MCF 10A (cell line): ENCODE data around the gene TCF7L2. TPM values are rescaled to one million over a fixed set of nuclear protein-coding genes. Genes with fewer than 3 reads are reported as not detected.

Source experiments
- BruUV-seq: library from RNA; stranded (reverse); fragments of 400-500 nt; replicated peaks from 2 replicates; lab custom pipeline; 2021; lab: Mats Ljungman, UMichigan
- CTCF ChIA-PET: fragments of 300-600 bp; sonication (Branson Sonifier 250); formaldehyde crosslinking; extraction: SDS; loops from one replicate; lab custom pipeline; 2021; ENCODE audit warnings: antibody characterized with exemption, inconsistent platforms; lab: Yijun Ruan, JAX
- POLR2A ChIA-PET: fragments of 300-600, 350-650 bp; sonication (Branson Sonifier 250); formaldehyde crosslinking; extraction: SDS; loops from one replicate; lab custom pipeline; 2020; ENCODE audit warnings: antibody characterized with exemption, inconsistent platforms; lab: Yijun Ruan, JAX
- DNase-seq: peaks from one replicate; pipeline ENCODE4 v3.0.0-alpha.2; 2018; ENCODE audit not compliant: unreplicated experiment
- H3K27ac Mint-ChIP-seq: one replicate; pipeline ENCODE4 v1.8.0; 2022; ENCODE audit warnings: mild to moderate bottlenecking, low read depth, mixed read lengths; ENCODE audit not compliant: unreplicated experiment
- H3K27me3 Mint-ChIP-seq: one replicate; pipeline ENCODE4 v1.8.0; 2022; ENCODE audit warnings: mixed read lengths; ENCODE audit not compliant: insufficient read depth, unreplicated experiment
- H3K36me3 Mint-ChIP-seq: one replicate; pipeline ENCODE4 v1.8.0; 2022; ENCODE audit warnings: mild to moderate bottlenecking, moderate library complexity, mixed read lengths; ENCODE audit not compliant: insufficient read depth, unreplicated experiment
- H3K4me1 Mint-ChIP-seq: one replicate; pipeline ENCODE4 v1.8.0; 2022; ENCODE audit warnings: mixed read lengths; ENCODE audit not compliant: insufficient read depth, unreplicated experiment
- H3K4me3 Mint-ChIP-seq: one replicate; pipeline ENCODE4 v1.8.0; 2022; ENCODE audit warnings: mild to moderate bottlenecking, moderate library complexity, mixed read lengths; ENCODE audit not compliant: unreplicated experiment
- H3K9me3 Mint-ChIP-seq: one replicate; pipeline ENCODE4 v1.8.0; 2022; ENCODE audit warnings: mixed read lengths; ENCODE audit not compliant: unreplicated experiment
- intact Hi-C: fragments of 100-400 bp; cut with micrococcal nuclease; formaldehyde crosslinking; loops from 2 replicates; pipeline ENCODE4 v1.14.1; 2022
- total RNA-seq: library from RNA; stranded (reverse); gene quantifications from 2 replicates; pipeline ENCODE4 v1.2.3, GENCODE V29; 2022
- TF ChIP-seq, protein P1 (sequence below): fragments of 200-600 bp; IDR thresholded peaks from one replicate; pipeline ENCODE4 v1.8.0; 2022; ENCODE audit warnings: antibody characterized with exemption, mild to moderate bottlenecking; ENCODE audit not compliant: unreplicated experiment

The TCF7L2 gene
- total RNA-seq, 1 experiment from 2014 or later = 25.2 TPM

DNA sequence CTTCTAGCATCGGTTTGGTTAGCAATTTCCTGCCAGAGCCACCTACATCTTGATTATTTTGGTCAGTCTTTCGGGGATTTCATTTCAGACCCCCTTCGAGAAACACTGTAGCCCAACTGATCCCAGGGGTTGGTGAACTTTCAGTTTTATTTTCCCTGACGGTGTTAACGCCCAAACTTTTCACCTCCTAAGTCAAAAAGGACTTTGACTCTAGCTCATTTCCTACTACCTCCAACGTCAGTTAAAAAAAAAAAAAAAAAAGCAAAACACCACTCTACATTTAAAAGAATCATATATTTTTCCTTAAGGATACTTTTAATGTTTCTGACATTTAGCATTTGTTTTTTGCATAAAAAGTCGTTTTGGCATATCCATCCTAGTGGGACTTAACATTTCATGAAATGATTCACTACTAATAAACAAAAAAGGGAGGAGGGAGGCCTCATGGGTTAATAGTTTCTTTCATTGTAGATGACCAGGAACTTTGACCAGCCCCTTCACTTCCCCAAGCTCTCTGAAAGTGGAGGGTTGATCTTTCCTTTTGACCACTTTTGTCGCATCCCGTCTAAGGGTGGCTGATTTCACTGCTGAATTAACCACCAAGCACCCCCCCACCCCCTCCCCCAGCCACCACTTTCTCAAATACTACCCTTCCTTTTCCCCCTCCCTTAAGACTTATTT lies 764 bp upstream of the TCF7L2 start:
- no peak overlapping the region for H3K27ac Mint-ChIP-seq
- H3K27me3 Mint-ChIP-seq = no peaks in the 10 kb centered on the region
- no peaks in the 10 kb centered on the region for H3K9me3 Mint-ChIP-seq
- DNase-seq = no peak
- intact Hi-C loops = no loop called here
- H3K36me3 Mint-ChIP-seq = peaks cover 21% of the 10 kb centered on the region
- peaks cover 8% of the 10 kb centered on the region for H3K4me1 Mint-ChIP-seq
- POLR2A ChIA-PET = interaction anchor here (0.7 to 1.7 kb wide), 5 partner anchors 42 to 228 kb away, joined by 3 to 6 read pairs (median 3); no protein-coding TSS in a partner anchor
- peak overlapping the region; percentile 76 for H3K4me3 Mint-ChIP-seq
- CTCF ChIA-PET = interaction anchor here (0.7 kb wide), 2 partner anchors 102 to 177 kb away, joined by 3 read pairs; no protein-coding TSS in a partner anchor
- TF ChIP-seq, protein P1, sequence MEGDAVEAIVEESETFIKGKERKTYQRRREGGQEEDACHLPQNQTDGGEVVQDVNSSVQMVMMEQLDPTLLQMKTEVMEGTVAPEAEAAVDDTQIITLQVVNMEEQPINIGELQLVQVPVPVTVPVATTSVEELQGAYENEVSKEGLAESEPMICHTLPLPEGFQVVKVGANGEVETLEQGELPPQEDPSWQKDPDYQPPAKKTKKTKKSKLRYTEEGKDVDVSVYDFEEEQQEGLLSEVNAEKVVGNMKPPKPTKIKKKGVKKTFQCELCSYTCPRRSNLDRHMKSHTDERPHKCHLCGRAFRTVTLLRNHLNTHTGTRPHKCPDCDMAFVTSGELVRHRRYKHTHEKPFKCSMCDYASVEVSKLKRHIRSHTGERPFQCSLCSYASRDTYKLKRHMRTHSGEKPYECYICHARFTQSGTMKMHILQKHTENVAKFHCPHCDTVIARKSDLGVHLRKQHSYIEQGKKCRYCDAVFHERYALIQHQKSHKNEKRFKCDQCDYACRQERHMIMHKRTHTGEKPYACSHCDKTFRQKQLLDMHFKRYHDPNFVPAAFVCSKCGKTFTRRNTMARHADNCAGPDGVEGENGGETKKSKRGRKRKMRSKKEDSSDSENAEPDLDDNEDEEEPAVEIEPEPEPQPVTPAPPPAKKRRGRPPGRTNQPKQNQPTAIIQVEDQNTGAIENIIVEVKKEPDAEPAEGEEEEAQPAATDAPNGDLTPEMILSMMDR = no peak
- no TSS peak for BruUV-seq

DNA sequence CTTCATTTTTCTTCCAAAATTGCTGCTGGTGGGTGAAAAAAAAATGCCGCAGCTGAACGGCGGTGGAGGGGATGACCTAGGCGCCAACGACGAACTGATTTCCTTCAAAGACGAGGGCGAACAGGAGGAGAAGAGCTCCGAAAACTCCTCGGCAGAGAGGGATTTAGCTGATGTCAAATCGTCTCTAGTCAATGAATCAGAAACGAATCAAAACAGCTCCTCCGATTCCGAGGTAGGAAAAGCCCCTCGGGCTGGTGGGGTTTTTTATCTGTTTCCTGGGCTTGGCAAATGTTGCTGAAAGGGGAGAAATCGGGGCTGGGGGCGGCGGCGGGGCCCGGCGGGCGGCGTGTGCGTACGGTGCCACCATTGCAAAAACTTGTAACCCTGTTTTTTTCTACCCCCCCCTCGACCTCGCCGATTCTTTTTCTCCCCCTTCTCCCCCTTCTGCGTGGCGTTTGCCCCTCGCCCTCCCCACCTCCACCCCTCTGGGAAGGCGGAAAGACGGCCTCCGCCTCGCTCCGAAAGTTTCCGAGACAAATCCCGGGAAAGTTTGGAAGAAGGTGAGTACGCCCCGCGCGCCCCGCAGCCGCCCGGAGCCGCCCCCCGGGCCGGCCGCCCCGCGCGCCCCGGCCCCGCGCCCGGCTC lies 789 bp downstream of the TCF7L2 start:
- Mint-ChIP-seq H3K27ac (peak overlapping the region; percentile 87), H3K4me3 (peak overlapping the region; percentile 76), H3K27me3 (no peaks in the 10 kb centered on the region), H3K9me3 (no peaks in the 10 kb centered on the region), H3K4me1 (peaks cover 22% of the 10 kb centered on the region), H3K36me3 (peaks cover 21% of the 10 kb centered on the region)
- POLR2A ChIA-PET = interaction anchor here (0.6 to 1.7 kb wide), 25 partner anchors 13 to 1978 kb away, joined by 3 to 11 read pairs (median 4); no protein-coding TSS in a partner anchor
- CTCF ChIA-PET = interaction anchor here (0.6 to 1.0 kb wide), 6 partner anchors 8 to 717 kb away, joined by 3 to 5 read pairs (median 4); no protein-coding TSS in a partner anchor
- no TSS peak for BruUV-seq
- peak; percentile 63 for DNase-seq
- TF ChIP-seq, protein P1 = no peak
- intact Hi-C loops = loop anchor here (1.0 to 10.0 kb wide), 7 partner anchors 106 to 434 kb away; no protein-coding TSS in a partner anchor

GRCh38 chr10:112951359-112952281 lies 1.6 kb downstream of the TCF7L2 start:
- BruUV-seq = TSS peak; percentile 11
- Mint-ChIP-seq H3K36me3 (peaks cover 21% of the 10 kb centered on the region), H3K27ac (peak overlapping the region; percentile 87), H3K4me3 (peak overlapping the region; percentile 76), H3K9me3 (no peaks in the 10 kb centered on the region), H3K4me1 (peaks cover 29% of the 10 kb centered on the region), H3K27me3 (no peaks in the 10 kb centered on the region)
- ChIA-PET POLR2A (interaction anchor here (0.7 to 2.4 kb wide), 5 partner anchors 36 to 235 kb away, joined by 3 to 11 read pairs (median 4); no protein-coding TSS in a partner anchor), CTCF (interaction anchor here (0.5 to 0.7 kb wide), 2 partner anchors 117 to 318 kb away, joined by 6 read pairs; no protein-coding TSS in a partner anchor)
- peak; percentile 85 for DNase-seq
- TF ChIP-seq, protein P1 = no peak
- intact Hi-C loops = loop anchor here (1.0 to 10.0 kb wide), 7 partner anchors 105 to 433 kb away; no protein-coding TSS in a partner anchor
